Cardiac muscle cell (in vitro differentiated cells and primary cell): ENCODE results near the gene CATSPERZ. TPM values are rescaled to one million over a fixed set of nuclear protein-coding genes. Genes with fewer than 3 reads are reported as not detected.

Experiments used
- DNase-seq, 2 donors: peaks; one replicate each; pipeline versions ENCODE4 v3.0.0 to v3.0.0-alpha.2; 2010 to 2017; ENCODE audit warnings: low read depth in 1 of 2, low spot score in 1 of 2
- H3K27ac ChIP-seq: fragments of 200-600 bp; sonication (generic); 2 replicates; pipeline ENCODE4 v1.5.1; 2016
- H3K27me3 ChIP-seq: fragments of 200-600 bp; sonication (generic); 2 replicates; pipeline ENCODE4 v1.6.0; 2016; ENCODE audit warnings: control low read depth
- H3K36me3 ChIP-seq: fragments of 200-600 bp; sonication (generic); 2 replicates; pipeline ENCODE4 v1.5.1; 2016; ENCODE audit warnings: control low read depth
- H3K4me1 ChIP-seq: fragments of 200-600 bp; sonication (generic); 2 replicates; pipeline ENCODE4 v1.8.1; 2017; ENCODE audit warnings: low read depth, mild to moderate bottlenecking, mixed run types
- H3K4me3 ChIP-seq: fragments of 200-600 bp; sonication (generic); 2 replicates; pipeline ENCODE4 v1.5.1; 2016; ENCODE audit warnings: mild to moderate bottlenecking
- H3K9me3 ChIP-seq: fragments of 200-600 bp; sonication (generic); 2 replicates; pipeline ENCODE4 v1.5.1; 2017; ENCODE audit warnings: low read depth, mild to moderate bottlenecking, control low read depth
- polyA plus RNA-seq: library from polyadenylated mRNA; unstranded; fragments of >200 nt; fragmentation: Nextera tagmentation; extraction: Ambion mirVana; gene quantifications from 2 replicates; pipeline ENCODE4 v1.2.1, GENCODE V29; 2016
- total RNA-seq: library from RNA; depleted of rRNA; stranded (reverse); fragments of >200 nt; gene quantifications from 2 replicates; pipeline ENCODE4 v1.2.3, GENCODE V29; 2016
- TF ChIP-seq, protein P1 (sequence below): IDR thresholded peaks from 2 replicates; pipeline ENCODE4 v1.5.1; 2012; ENCODE audit warnings: low read depth, mild to moderate bottlenecking, low read length

Gene CATSPERZ
- total and polyA plus RNA-seq, 2 experiments from 2014 or later: 0.56 TPM; not detected in 1

DNA sequence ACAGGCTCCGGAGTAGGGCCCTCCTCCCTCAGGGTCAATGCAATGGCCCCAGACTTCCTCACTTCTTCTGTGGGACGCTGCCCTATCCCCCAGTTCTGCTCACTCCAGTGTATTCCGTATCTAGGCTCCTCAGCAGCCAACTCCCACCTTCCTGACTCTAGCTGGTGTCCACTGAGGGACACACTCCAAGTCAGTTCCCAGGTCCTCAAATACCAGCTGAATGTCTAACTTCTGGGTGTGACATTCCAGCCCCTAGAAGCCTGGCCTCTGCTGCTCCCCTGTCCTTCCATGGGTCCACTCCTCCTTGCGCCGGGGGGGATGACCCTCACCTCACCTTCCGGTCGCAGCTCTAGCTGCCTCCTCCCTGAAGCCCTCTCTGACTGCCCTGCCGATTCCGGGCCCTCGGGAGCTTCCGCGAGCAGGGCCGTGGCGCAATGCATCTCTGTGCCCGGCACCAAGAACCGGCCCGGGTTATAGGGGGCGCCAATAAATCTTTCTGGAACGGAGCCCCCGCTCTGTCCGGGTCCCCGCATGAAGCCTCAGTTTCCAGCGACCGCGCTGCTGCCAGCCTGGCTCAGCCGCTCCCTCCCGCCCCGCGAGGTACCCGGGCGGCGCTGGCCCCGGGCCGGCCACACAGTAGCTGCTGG lies 31.1 kb upstream of the CATSPERZ start:
- TF ChIP-seq, protein P1, sequence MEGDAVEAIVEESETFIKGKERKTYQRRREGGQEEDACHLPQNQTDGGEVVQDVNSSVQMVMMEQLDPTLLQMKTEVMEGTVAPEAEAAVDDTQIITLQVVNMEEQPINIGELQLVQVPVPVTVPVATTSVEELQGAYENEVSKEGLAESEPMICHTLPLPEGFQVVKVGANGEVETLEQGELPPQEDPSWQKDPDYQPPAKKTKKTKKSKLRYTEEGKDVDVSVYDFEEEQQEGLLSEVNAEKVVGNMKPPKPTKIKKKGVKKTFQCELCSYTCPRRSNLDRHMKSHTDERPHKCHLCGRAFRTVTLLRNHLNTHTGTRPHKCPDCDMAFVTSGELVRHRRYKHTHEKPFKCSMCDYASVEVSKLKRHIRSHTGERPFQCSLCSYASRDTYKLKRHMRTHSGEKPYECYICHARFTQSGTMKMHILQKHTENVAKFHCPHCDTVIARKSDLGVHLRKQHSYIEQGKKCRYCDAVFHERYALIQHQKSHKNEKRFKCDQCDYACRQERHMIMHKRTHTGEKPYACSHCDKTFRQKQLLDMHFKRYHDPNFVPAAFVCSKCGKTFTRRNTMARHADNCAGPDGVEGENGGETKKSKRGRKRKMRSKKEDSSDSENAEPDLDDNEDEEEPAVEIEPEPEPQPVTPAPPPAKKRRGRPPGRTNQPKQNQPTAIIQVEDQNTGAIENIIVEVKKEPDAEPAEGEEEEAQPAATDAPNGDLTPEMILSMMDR: no peak
- Histone ChIP-seq H3K9me3 (no peaks in the 10 kb centered on the region), H3K4me1 (peaks cover 8% of the 10 kb centered on the region), H3K27ac (peak overlapping the region; percentile 89), H3K27me3 (no peaks in the 10 kb centered on the region), H3K4me3 (peak overlapping the region; percentile 54), H3K36me3 (no peaks in the 10 kb centered on the region)
- peak in 1 of 2 donors; percentile 73 for DNase-seq

GRCh38 chr11:64269540-64270220 lies 30.5 kb upstream of the CATSPERZ start:
- peak overlapping the region; percentile 56 for H3K4me3 ChIP-seq
- H3K27me3 ChIP-seq: no peaks in the 10 kb centered on the region
- H3K9me3 ChIP-seq: no peaks in the 10 kb centered on the region
- peak overlapping the region; percentile 92 for H3K27ac ChIP-seq
- TF ChIP-seq, protein P1: peak; percentile 5
- peak; percentile 99 to 100 for DNase-seq
- H3K36me3 ChIP-seq: no peaks in the 10 kb centered on the region
- H3K4me1 ChIP-seq: peaks cover 8% of the 10 kb centered on the region

- Histone ChIP-seq H3K4me1 (no peaks in the 10 kb centered on the region), H3K36me3 (no peaks in the 10 kb centered on the region), H3K4me3 (no peak overlapping the region), H3K27ac (no peak overlapping the region), H3K9me3 (no peaks in the 10 kb centered on the region), H3K27me3 (no peaks in the 10 kb centered on the region)
- DNase-seq: no peak
- TF ChIP-seq, protein P1: no peak
These were observed 24.9 kb upstream of the CATSPERZ start for GRCh38 chr11:64275031-64275800.

DNA sequence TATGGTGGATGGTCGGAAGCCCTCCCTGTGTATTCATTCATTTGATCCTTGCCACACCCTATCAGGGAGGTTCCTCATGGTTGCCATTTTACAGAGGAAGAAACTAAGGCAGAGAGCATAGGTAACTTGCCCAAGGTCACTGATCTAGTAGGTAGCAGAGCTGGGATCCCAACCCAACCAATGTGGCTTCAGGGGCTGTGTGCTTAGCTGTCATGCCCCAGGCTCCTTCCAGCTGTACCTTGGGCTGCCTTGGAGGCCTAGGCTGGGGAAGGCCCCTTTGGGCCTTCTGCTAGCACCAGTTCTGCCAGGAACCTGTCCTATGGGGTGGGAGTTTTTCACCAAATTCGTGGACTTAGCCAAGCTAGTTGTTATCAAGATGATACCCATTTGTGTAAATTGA lies 24.3 kb upstream of the CATSPERZ start:
- TF ChIP-seq, protein P1: no peak
- Histone ChIP-seq H3K4me3 (no peak overlapping the region), H3K27ac (no peak overlapping the region), H3K9me3 (no peaks in the 10 kb centered on the region), H3K27me3 (no peaks in the 10 kb centered on the region), H3K4me1 (no peaks in the 10 kb centered on the region), H3K36me3 (no peaks in the 10 kb centered on the region)
- DNase-seq: no peak

GRCh38 chr11:64276653-64277431 lies 23.3 kb upstream of the CATSPERZ start:
- H3K27me3 ChIP-seq: no peaks in the 10 kb centered on the region
- no peak overlapping the region for H3K4me3 ChIP-seq
- TF ChIP-seq, protein P1: no peak
- peaks cover 2% of the 10 kb centered on the region for H3K36me3 ChIP-seq
- H3K27ac ChIP-seq: no peak overlapping the region
- H3K4me1 ChIP-seq: no peaks in the 10 kb centered on the region
- no peaks in the 10 kb centered on the region for H3K9me3 ChIP-seq
- no peak for DNase-seq
